ENCODE results near the gene TFB1M. TPM values are rescaled to one million over a fixed set of nuclear protein-coding genes. Genes with fewer than 3 reads are reported as not detected.
"Not testable (repeated sequence)": the region's sequence is repeated elsewhere in the genome, so short reads cannot be mapped to it uniquely, and the experiment has no call there.

The TFB1M gene
- total and polyA plus RNA-seq, 9 donors, result 9.1 to 15.9 (median 11.3) TPM

DNA sequence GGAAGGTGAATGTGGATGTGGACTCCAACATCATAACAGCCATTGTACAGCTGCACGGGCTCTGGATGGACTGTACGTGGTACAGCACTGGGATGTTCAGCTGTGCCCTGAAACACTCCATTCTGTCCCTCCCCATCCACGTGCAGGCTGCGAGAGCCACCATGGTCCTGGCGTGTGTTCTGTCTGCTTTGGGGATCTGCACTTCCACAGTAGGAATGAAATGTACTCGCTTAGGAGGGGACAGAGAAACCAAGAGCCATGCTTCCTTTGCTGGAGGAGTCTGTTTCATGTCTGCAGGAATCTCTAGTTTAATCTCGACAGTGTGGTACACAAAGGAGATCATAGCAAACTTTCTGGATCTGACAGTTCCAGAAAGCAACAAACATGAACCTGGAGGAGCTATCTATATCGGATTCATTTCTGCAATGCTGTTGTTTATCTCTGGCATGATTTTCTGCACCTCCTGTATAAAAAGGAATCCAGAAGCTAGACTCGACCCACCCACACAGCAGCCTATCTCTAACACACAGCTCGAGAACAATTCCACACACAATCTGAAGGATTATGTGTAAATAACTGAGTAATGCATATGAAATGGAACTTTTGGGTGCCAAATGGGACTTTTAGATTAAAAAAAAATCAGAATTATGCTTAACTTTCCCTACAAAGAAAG lies 38.3 kb downstream of the TFB1M start:
- no peak overlapping the region for H3K4me3 ChIP-seq (ENCODE audit: low read length)
- 72% methylated on average over 5 of the region's 10 CpGs for WGBS (ENCODE audit: insufficient coverage)
- DNase-seq, result no peak
- no peaks in the 10 kb centered on the region for H3K4me1 ChIP-seq (ENCODE audit: control insufficient read depth, insufficient read depth, low read length)
- H3K9me3 ChIP-seq (replicated peaks; ENCODE audit: control insufficient read depth, low read depth, low read length), result no peaks in the 10 kb centered on the region
- no peak overlapping the region for H3K27ac ChIP-seq (ENCODE audit: low read length)
- H3K27me3 ChIP-seq (ENCODE audit: control insufficient read depth, insufficient read depth, low read length), result no peaks in the 10 kb centered on the region
- peaks cover 5% of the 10 kb centered on the region for H3K36me3 ChIP-seq (ENCODE audit: control insufficient read depth, insufficient read depth, low read length)

DNA sequence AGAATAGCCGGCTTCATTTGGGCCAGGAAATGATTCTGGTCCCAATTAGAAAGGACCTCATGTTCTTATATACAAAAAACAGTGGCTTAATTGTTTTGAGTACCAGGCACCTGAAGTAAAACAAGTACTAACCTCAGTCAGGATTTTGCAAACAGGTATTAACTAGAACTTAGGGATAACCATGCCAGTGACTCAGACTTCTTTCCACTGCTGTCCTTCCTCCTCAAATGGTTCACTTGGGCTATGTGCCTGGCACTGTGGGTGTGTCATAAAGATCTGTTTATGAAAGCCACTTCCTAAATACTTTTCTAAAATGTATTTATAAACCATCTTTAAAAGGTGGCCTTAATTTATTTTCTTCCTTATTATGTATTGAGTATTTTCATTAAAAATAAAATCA lies 39.8 kb downstream of the TFB1M start:
- no peak overlapping the region for H3K4me3 ChIP-seq (ENCODE audit: low read length)
- H3K36me3 ChIP-seq (ENCODE audit: control insufficient read depth, insufficient read depth, low read length), result peaks cover 4% of the 10 kb centered on the region
- H3K9me3 ChIP-seq (replicated peaks; ENCODE audit: control insufficient read depth, low read depth, low read length), result no peaks in the 10 kb centered on the region
- no peak for DNase-seq
- no peak overlapping the region for H3K27ac ChIP-seq (ENCODE audit: low read length)
- no peaks in the 10 kb centered on the region for H3K27me3 ChIP-seq (ENCODE audit: control insufficient read depth, insufficient read depth, low read length)
- no CpG with 5 or more reads among the region's 1 CpG for WGBS (ENCODE audit: insufficient coverage)
- no peaks in the 10 kb centered on the region for H3K4me1 ChIP-seq (ENCODE audit: control insufficient read depth, insufficient read depth, low read length)

DNA sequence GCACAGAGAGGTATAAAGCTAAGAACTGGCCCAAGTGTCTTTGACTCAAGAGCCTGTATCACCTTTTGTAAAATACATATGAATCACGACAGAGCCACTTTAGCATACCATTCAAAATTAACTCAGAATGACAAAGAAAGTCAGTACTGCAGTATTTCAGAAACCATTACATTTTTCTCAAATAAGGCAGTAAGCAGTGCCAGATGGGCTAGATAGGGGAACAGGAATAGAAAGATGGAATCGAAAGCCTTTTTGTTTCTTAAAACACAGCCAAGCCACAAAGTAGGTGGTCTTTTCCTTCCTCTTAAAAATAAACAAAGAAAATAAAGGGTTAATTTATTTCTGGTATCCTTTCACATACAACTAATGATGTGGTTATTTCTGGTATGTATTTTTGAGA lies 40.2 kb downstream of the TFB1M start:
- Histone ChIP-seq H3K9me3 (replicated peaks; ENCODE audit: control insufficient read depth, low read depth, low read length) (no peaks in the 10 kb centered on the region), H3K4me1 (ENCODE audit: control insufficient read depth, insufficient read depth, low read length) (no peaks in the 10 kb centered on the region), H3K4me3 (ENCODE audit: low read length) (no peak overlapping the region), H3K36me3 (ENCODE audit: control insufficient read depth, insufficient read depth, low read length) (peaks cover 4% of the 10 kb centered on the region), H3K27ac (ENCODE audit: low read length) (no peak overlapping the region), H3K27me3 (ENCODE audit: control insufficient read depth, insufficient read depth, low read length) (no peaks in the 10 kb centered on the region)
- no peak for DNase-seq
- WGBS (ENCODE audit: insufficient coverage), result no CpG with 5 or more reads among the region's 2 CpGs

DNA sequence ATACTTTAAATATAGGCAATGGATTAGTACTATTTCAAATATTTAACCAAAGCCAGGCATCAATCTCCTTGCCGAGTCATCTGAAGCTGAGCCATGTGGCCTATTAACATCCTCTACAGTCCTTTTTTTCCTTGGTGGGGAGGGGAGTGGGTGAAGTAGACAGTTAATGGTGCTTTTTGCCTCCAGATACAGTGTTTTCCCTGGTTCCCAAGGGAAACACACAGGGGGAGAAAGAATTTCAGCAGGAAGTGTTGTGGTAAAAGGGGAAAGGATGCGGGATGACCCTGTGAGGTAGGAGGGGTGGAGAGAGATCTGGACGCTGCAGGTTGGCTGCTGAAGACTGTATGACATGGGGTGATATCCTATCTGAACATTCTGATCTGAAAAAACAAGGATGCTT lies 40.9 kb downstream of the TFB1M start:
- H3K4me1 ChIP-seq (ENCODE audit: control insufficient read depth, insufficient read depth, low read length), result no peaks in the 10 kb centered on the region
- peaks cover 4% of the 10 kb centered on the region for H3K36me3 ChIP-seq (ENCODE audit: control insufficient read depth, insufficient read depth, low read length)
- DNase-seq, result peak; percentile 49
- H3K4me3 ChIP-seq (ENCODE audit: low read length), result no peak overlapping the region
- H3K27ac ChIP-seq (ENCODE audit: low read length), result no peak overlapping the region
- no peaks in the 10 kb centered on the region for H3K9me3 ChIP-seq (replicated peaks; ENCODE audit: control insufficient read depth, low read depth, low read length)
- no peaks in the 10 kb centered on the region for H3K27me3 ChIP-seq (ENCODE audit: control insufficient read depth, insufficient read depth, low read length)
- no CpG with 5 or more reads among the region's 3 CpGs for WGBS (ENCODE audit: insufficient coverage)

DNA sequence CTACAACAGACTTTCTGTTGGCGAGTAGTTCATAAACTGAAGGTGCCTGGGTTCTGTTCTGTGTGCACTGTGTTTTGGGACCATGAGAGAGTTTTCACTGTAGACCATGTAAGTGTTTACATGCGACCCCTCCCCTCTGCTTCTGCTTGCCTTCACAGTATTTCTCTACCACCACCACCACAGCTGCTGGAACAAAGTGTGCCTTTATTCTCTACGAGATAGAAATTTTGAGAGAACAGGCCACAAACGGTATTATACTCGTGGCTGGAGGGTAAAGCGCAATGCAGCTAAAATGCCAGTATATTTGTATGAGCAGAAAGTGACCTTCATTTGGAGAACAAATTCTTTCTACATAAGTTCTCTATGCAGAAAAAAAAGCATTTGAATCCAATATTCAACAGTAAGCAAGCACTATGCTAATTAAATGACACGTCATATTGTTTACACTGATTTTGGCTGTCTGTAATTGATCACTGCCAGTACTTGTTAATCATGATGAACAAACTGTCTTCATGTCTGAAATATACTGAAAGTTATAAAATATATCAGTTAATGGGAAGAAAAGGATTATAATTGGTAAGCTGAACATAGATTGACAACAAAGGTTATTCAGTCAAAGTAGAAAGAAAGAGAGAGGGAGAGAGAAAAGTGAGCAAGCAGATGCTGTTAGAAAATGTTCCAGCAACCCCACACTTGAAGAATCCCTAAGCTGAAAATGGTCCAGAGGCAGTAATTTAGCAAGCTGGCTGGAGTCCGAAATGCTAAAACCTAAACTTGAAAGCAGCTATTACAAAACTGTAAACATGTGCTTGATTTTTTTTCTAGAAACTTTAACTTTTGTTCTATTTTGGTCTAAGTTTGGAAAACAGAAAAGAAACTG lies 41.7 kb downstream of the TFB1M start:
- DNase-seq, result peak; percentile 84
- no CpG with 5 or more reads among the region's 8 CpGs for WGBS (ENCODE audit: insufficient coverage)
- H3K27me3 ChIP-seq (ENCODE audit: control insufficient read depth, insufficient read depth, low read length), result no peaks in the 10 kb centered on the region
- H3K36me3 ChIP-seq (ENCODE audit: control insufficient read depth, insufficient read depth, low read length), result peaks cover 4% of the 10 kb centered on the region
- H3K9me3 ChIP-seq (replicated peaks; ENCODE audit: control insufficient read depth, low read depth, low read length), result no peaks in the 10 kb centered on the region
- H3K27ac ChIP-seq (ENCODE audit: low read length), result no peak overlapping the region
- H3K4me3 ChIP-seq (ENCODE audit: low read length), result no peak overlapping the region
- no peaks in the 10 kb centered on the region for H3K4me1 ChIP-seq (ENCODE audit: control insufficient read depth, insufficient read depth, low read length)

DNA sequence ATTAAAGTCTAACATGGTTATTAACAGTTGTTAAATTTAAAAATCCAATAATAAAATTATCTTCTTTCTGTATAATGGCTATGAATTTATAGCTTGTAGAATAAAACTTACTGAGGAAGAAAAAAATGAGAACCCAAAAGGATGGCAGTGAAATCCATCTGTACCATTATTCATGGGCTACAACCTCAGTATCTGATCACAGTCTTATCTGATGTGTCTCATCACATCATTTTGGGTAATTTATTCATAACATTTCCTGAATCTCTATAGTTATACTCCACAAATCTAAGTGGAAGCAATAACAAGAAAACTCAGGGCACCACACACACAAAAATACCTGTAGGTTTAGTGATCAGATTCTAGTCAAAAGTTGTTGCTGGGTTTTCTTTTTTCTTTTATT lies 43.1 kb downstream of the TFB1M start:
- H3K36me3 ChIP-seq (ENCODE audit: control insufficient read depth, insufficient read depth, low read length), result peaks cover 4% of the 10 kb centered on the region
- no peak overlapping the region for H3K27ac ChIP-seq (ENCODE audit: low read length)
- no peak overlapping the region for H3K4me3 ChIP-seq (ENCODE audit: low read length)
- no peaks in the 10 kb centered on the region for H3K9me3 ChIP-seq (replicated peaks; ENCODE audit: control insufficient read depth, low read depth, low read length)
- no peak for DNase-seq
- no peaks in the 10 kb centered on the region for H3K27me3 ChIP-seq (ENCODE audit: control insufficient read depth, insufficient read depth, low read length)
- H3K4me1 ChIP-seq (ENCODE audit: control insufficient read depth, insufficient read depth, low read length), result no peaks in the 10 kb centered on the region

DNA sequence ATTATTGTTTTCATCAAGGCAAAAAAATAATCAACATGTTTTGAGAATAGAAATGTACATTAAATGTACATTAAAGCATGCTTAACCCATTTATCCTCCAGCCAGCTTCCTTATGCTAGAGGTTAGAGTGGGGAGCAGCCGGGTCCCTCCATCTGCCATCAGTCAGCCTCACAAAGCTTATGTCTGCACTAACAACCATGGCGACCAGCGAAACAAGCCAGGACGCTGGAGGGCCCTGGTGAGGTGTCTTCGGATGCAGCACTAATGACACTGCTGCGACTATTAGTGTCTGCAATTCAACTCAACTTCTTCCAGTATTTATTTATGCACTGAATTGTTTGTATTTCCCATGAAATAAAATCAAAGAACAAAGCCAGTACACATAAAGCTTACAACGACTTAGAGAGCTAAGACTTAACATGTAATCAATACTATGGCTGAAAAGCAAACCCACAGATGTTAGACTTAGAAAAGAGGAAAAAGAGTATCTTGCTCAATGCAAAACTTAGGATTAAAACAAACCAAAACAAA lies 43.7 kb downstream of the TFB1M start:
- H3K9me3 ChIP-seq (replicated peaks; ENCODE audit: control insufficient read depth, low read depth, low read length), result no peaks in the 10 kb centered on the region
- WGBS (ENCODE audit: insufficient coverage), result no CpG with 5 or more reads among the region's 7 CpGs
- H3K27me3 ChIP-seq (ENCODE audit: control insufficient read depth, insufficient read depth, low read length), result no peaks in the 10 kb centered on the region
- H3K4me1 ChIP-seq (ENCODE audit: control insufficient read depth, insufficient read depth, low read length), result no peaks in the 10 kb centered on the region
- H3K27ac ChIP-seq (ENCODE audit: low read length), result no peak overlapping the region
- DNase-seq, result no peak
- no peak overlapping the region for H3K4me3 ChIP-seq (ENCODE audit: low read length)
- peaks cover 4% of the 10 kb centered on the region for H3K36me3 ChIP-seq (ENCODE audit: control insufficient read depth, insufficient read depth, low read length)

DNA sequence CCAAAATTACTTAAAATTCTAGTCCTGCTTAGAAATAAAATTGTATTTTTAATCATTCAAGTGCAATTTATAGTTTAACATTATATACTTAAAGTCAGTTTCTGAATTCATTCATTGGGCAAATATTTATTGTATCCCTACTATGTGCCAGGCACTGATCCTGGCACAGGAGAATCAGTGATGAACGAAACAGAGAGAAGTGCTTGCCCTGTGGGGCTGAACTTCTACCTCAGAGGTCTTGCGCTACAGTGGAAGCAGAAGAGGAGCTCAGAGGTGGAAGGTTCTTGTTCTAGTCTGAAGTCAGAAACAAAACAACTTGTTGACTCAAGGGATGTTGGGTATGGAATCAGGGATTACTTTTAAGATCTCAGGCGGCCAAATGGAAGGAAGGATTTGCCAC lies 44.5 kb downstream of the TFB1M start:
- H3K9me3 ChIP-seq (replicated peaks; ENCODE audit: control insufficient read depth, low read depth, low read length), result no peaks in the 10 kb centered on the region
- H3K27me3 ChIP-seq (ENCODE audit: control insufficient read depth, insufficient read depth, low read length), result no peaks in the 10 kb centered on the region
- H3K4me3 ChIP-seq (ENCODE audit: low read length), result no peak overlapping the region
- H3K27ac ChIP-seq (ENCODE audit: low read length), result no peak overlapping the region
- H3K36me3 ChIP-seq (ENCODE audit: control insufficient read depth, insufficient read depth, low read length), result peaks cover 4% of the 10 kb centered on the region
- WGBS (ENCODE audit: insufficient coverage), result 66% methylated on average over 3 of the region's 3 CpGs
- DNase-seq, result no peak
- H3K4me1 ChIP-seq (ENCODE audit: control insufficient read depth, insufficient read depth, low read length), result no peaks in the 10 kb centered on the region

DNA sequence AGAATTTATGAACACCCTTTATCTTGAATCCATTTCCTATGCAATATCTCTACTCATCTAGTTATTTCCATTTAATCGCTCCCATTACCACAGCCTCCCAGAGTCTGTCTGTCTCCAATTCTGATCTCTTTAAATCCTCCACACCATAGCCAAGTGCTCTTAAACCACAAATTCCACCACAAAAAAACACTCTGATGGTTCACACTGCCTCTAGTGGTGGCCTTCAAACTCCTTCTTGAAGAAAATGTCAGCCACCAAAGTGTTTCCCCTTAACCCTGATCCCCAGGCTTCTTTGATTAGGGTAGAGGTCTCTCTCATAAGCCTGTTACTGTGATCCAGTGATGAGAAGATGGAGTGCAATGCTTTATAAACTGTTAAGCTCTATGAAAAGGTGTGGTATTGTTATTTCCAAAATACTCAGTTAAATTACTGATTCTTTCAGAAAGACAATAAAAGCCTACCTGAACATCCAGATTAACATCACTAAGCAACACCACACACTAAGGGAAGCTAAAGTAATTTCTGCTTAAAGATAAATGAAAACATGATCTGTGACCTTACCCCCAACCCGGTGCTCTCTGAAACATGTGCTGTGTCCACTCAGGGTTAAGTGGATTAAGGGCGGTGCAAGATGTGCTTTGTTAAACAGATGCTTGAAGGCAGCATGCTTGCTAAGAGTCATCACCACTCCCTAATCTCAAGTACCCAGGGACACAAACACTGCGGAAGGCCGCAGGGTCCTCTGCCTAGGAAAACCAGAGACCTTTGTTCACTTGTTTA lies 46.0 kb downstream of the TFB1M start:
- not testable (repeated sequence) for H3K27ac ChIP-seq (ENCODE audit: low read length); H3K36me3 ChIP-seq (ENCODE audit: control insufficient read depth, insufficient read depth, low read length); H3K4me3 ChIP-seq (ENCODE audit: low read length); H3K27me3 ChIP-seq (ENCODE audit: control insufficient read depth, insufficient read depth, low read length); DNase-seq; H3K9me3 ChIP-seq (replicated peaks; ENCODE audit: control insufficient read depth, low read depth, low read length); H3K4me1 ChIP-seq (ENCODE audit: control insufficient read depth, insufficient read depth, low read length)
- 100% methylated on average over 1 of the region's 5 CpGs for WGBS (ENCODE audit: insufficient coverage)

DNA sequence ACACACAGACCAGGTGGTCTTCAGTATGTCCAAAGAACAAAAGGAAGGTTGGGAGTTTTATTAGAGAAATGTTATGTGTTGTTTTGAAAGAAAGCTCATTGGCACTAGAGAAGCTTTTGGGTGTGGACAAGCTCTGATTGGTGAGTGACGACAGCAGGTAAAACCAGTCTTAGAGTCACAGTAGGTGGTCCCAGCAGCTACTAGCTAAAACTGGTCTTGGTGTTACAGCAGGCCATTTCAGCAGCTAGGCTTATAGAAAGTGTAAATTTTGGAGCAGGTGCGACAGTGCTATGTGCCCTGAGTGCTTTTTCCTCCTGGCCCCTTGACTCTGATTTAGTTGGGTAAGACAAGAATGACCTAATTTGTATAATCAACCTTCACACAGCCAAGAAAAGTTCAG lies 46.9 kb downstream of the TFB1M start:
- H3K36me3 ChIP-seq (ENCODE audit: control insufficient read depth, insufficient read depth, low read length), result peaks cover 4% of the 10 kb centered on the region
- H3K27ac ChIP-seq (ENCODE audit: low read length), result no peak overlapping the region
- WGBS (ENCODE audit: insufficient coverage), result 100% methylated on average over 1 of the region's 2 CpGs
- H3K4me1 ChIP-seq (ENCODE audit: control insufficient read depth, insufficient read depth, low read length), result no peaks in the 10 kb centered on the region
- H3K9me3 ChIP-seq (replicated peaks; ENCODE audit: control insufficient read depth, low read depth, low read length), result no peaks in the 10 kb centered on the region
- DNase-seq, result no peak
- H3K27me3 ChIP-seq (ENCODE audit: control insufficient read depth, insufficient read depth, low read length), result no peaks in the 10 kb centered on the region
- no peak overlapping the region for H3K4me3 ChIP-seq (ENCODE audit: low read length)
